HepG2 (cell line): Measurements from ENCODE around the gene TGM1. TPM values are rescaled to one million over a fixed set of nuclear protein-coding genes. Genes with fewer than 3 reads are reported as not detected.

ENCODE experiments used
- ARHGAP35 ChIP-seq: sonication (generic); formaldehyde crosslinking; IDR thresholded peaks from 2 replicates; pipeline ENCODE4 v1.9.0; 2022; ENCODE audit warnings: mild to moderate bottlenecking, inconsistent platforms, moderate library complexity, missing genetic modification reagents, borderline replicate concordance
- GTF3A ChIP-seq: sonication (generic); formaldehyde crosslinking; conservative IDR thresholded peaks from 2 replicates; pipeline ENCODE4 v1.4.0; 2020; ENCODE audit warnings: mild to moderate bottlenecking, missing genetic modification reagents
- MAZ ChIP-seq, 2 experiments: sonication (generic) in 1 of 2; formaldehyde crosslinking in 1 of 2; IDR thresholded peaks; 2 replicates each; pipeline versions ENCODE4 v1.5.0 to v1.6.1; 2012 to 2020; ENCODE audit warnings: low read depth in 2 of 2, mild to moderate bottlenecking in 2 of 2, borderline replicate concordance in 1 of 2, improper control_type of control experiment in 1 of 2, low read length in 1 of 2, missing genetic modification reagents in 1 of 2, moderate library complexity in 1 of 2
- MIER2 ChIP-seq: IDR thresholded peaks from 2 replicates; pipeline ENCODE4 v1.6.1; 2016; ENCODE audit warnings: missing biosample characterization, missing genetic modification reagents
- RAD21 ChIP-seq: fragments of 450-650 bp; formaldehyde crosslinking; IDR thresholded peaks from 2 replicates; pipeline ENCODE4 v1.5.0; 2020; ENCODE audit warnings: mild to moderate bottlenecking
- SMAD1 ChIP-seq: sonication (generic); formaldehyde crosslinking; IDR thresholded peaks from 2 replicates; pipeline ENCODE4 v1.4.0; 2020; ENCODE audit warnings: missing genetic modification reagents, low read depth, mild to moderate bottlenecking, borderline replicate concordance
- ZSCAN12 ChIP-seq: sonication (generic); formaldehyde crosslinking; IDR thresholded peaks from 2 replicates; pipeline ENCODE4 v1.9.0; 2021; ENCODE audit warnings: mild to moderate bottlenecking, missing genetic modification reagents
- polyA plus RNA-seq, 8 experiments: library from polyadenylated mRNA; depleted of rRNA in 3 of 8; stranded (reverse) in 7 of 8; unstranded in 1 of 8; fragments of >200 nt; fragmentation: Illumina TruSeq in 4 of 8; extraction: Trizol in 4 of 8; gene quantifications; 2 replicates each; pipeline versions ENCODE4 v1.2.1 to v1.2.3, GENCODE V29; 2011 to 2016; ENCODE audit warnings: low read depth in 4 of 8, missing spikeins in 1 of 8, mixed read lengths in 1 of 8; ENCODE audit not compliant: insufficient read depth in 1 of 8
- total RNA-seq, 5 experiments: library from RNA; depleted of rRNA; stranded (reverse); fragments of >200 nt; fragmentation: Illumina TruSeq; extraction: Trizol; gene quantifications; 2 replicates each; pipeline ENCODE4 v1.2.3, GENCODE V29; 2016; ENCODE audit warnings: low read depth in 1 of 5
- TF ChIP-seq, protein P1 (sequence below): sonication (generic); formaldehyde crosslinking; IDR thresholded peaks from 2 replicates; pipeline ENCODE4 v1.4.0; 2020; ENCODE audit warnings: mild to moderate bottlenecking, missing genetic modification reagents
- TF ChIP-seq, protein P2 (sequence below): sonication (generic); formaldehyde crosslinking; conservative IDR thresholded peaks from 2 replicates; pipeline ENCODE4 v1.5.0; 2020; ENCODE audit warnings: missing genetic modification reagents
- TF ChIP-seq, protein P3 (sequence below): sonication (generic); formaldehyde crosslinking; IDR thresholded peaks from 2 replicates; pipeline ENCODE4 v1.8.1; 2023; ENCODE audit warnings: mild to moderate bottlenecking, missing genetic modification reagents
- TF ChIP-seq, protein P4 (sequence below): sonication (generic); formaldehyde crosslinking; IDR thresholded peaks from 2 replicates; pipeline ENCODE4 v1.9.0; 2021; ENCODE audit warnings: missing genetic modification reagents, borderline replicate concordance

The TGM1 gene
- total and polyA plus RNA-seq, 2 of the 13 experiments (the other 11 are each of a cell fraction or from before 2014, with no cell fraction given) = 3.2 to 10.6 TPM

DNA sequence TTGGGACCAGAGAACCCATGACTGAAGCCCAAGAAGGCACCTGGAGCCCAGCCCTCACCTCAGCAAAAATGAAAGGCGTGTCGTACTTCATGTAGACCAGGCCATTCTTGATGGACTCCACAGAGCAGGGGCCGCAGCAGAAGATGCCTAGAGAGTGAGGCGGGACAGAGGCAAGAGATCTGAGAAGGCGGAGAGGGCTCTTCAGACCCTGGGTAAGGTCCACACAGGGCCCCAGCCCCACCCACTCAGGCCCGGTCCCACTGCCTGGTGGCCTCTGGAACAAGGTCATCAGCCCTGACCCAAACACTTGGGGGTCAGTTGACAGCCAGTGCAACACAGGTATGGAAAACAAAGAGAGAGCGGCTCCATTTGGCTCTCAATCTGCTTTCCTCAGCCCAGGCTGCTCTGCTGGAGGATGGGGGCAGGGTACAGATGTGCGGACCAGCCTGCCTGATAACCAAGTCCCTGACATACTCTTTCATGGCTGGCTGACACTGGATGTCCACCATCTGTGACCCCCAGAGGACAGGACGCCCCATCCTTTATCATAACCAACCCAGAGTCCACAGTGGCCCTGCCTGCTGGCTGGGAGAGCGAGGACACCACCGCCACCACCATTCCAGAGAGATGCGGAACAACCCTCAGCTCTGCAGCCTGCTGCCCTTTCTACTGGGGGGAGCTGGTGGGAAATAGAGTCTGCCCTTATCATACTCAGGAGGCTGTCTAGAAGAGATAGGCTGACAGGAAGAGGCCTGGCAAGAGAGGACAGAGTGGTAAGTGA lies 6.9 kb downstream of the TGM1 start (continued):
- TF ChIP-seq, protein P1, sequence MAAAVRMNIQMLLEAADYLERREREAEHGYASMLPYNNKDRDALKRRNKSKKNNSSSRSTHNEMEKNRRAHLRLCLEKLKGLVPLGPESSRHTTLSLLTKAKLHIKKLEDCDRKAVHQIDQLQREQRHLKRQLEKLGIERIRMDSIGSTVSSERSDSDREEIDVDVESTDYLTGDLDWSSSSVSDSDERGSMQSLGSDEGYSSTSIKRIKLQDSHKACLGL (CRISPR knock-in tag) = 0 out of 2 replicates have a peak, but pooled peaks have one; percentile 37
- TF ChIP-seq, protein P2, sequence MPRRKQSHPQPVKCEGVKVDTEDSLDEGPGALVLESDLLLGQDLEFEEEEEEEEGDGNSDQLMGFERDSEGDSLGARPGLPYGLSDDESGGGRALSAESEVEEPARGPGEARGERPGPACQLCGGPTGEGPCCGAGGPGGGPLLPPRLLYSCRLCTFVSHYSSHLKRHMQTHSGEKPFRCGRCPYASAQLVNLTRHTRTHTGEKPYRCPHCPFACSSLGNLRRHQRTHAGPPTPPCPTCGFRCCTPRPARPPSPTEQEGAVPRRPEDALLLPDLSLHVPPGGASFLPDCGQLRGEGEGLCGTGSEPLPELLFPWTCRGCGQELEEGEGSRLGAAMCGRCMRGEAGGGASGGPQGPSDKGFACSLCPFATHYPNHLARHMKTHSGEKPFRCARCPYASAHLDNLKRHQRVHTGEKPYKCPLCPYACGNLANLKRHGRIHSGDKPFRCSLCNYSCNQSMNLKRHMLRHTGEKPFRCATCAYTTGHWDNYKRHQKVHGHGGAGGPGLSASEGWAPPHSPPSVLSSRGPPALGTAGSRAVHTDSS = no peak
- TF ChIP-seq ARHGAP35 (CRISPR knock-in tag) (0 out of 2 replicates have a peak, but pooled peaks have one; percentile 23), ZSCAN12 (no peak), SMAD1 (CRISPR knock-in tag) (0 out of 2 replicates have a peak, but pooled peaks have one; percentile 36), MIER2 (CRISPR knock-in tag) (0 out of 2 replicates have a peak, but pooled peaks have one; percentile 15), MAZ (IDR thresholded peaks at IDR 0.05; ENCODE audit: borderline replicate concordance, low read depth, low read length) (no peak), MAZ (CRISPR knock-in tag; IDR thresholded peaks at IDR 0.05; ENCODE audit: low read depth) (peak; percentile 78), GTF3A (CRISPR knock-in tag) (no peak), RAD21 (no peak)
- TF ChIP-seq, protein P3, sequence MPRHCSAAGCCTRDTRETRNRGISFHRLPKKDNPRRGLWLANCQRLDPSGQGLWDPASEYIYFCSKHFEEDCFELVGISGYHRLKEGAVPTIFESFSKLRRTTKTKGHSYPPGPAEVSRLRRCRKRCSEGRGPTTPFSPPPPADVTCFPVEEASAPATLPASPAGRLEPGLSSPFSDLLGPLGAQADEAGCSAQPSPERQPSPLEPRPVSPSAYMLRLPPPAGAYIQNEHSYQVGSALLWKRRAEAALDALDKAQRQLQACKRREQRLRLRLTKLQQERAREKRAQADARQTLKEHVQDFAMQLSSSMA = 0 out of 2 replicates have a peak, but pooled peaks have one; percentile 9
- TF ChIP-seq, protein P4, sequence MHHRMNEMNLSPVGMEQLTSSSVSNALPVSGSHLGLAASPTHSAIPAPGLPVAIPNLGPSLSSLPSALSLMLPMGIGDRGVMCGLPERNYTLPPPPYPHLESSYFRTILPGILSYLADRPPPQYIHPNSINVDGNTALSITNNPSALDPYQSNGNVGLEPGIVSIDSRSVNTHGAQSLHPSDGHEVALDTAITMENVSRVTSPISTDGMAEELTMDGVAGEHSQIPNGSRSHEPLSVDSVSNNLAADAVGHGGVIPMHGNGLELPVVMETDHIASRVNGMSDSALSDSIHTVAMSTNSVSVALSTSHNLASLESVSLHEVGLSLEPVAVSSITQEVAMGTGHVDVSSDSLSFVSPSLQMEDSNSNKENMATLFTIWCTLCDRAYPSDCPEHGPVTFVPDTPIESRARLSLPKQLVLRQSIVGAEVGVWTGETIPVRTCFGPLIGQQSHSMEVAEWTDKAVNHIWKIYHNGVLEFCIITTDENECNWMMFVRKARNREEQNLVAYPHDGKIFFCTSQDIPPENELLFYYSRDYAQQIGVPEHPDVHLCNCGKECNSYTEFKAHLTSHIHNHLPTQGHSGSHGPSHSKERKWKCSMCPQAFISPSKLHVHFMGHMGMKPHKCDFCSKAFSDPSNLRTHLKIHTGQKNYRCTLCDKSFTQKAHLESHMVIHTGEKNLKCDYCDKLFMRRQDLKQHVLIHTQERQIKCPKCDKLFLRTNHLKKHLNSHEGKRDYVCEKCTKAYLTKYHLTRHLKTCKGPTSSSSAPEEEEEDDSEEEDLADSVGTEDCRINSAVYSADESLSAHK = no peak
